Neural cell (in vitro differentiated cells): ENCODE measurements around the gene XPNPEP2. TPM values are rescaled to one million over a fixed set of nuclear protein-coding genes. Genes with fewer than 3 reads are reported as not detected.

Experiments used
- H2AFZ ChIP-seq: fragments of 200-600, 300-800 bp; sonication (generic), shearing (Covaris generic); 2 replicates; pipeline ENCODE4 v1.6.0; 2014; ENCODE audit warnings: low read depth, mild to moderate bottlenecking, antibody characterized with exemption, low read length, moderate library complexity
- H3F3A ChIP-seq: fragments of 200-600 bp; shearing (Covaris generic); 2 replicates; pipeline ENCODE4 v1.6.1; 2016; ENCODE audit warnings: mild to moderate bottlenecking, moderate library complexity, mixed read lengths, antibody characterized with exemption, low read length; ENCODE audit not compliant: insufficient read depth, poor library complexity, severe bottlenecking
- H3K27ac ChIP-seq: fragments of 200-600, 300-800 bp; sonication (generic), shearing (Covaris generic); 2 replicates; pipeline ENCODE4 v1.5.1; 2014; ENCODE audit warnings: mild to moderate bottlenecking, low read length, moderate library complexity
- H3K27me3 ChIP-seq: fragments of 300-800, 200-600 bp; sonication (generic), shearing (Covaris generic); 2 replicates; pipeline ENCODE4 v1.6.0; 2014; ENCODE audit warnings: mild to moderate bottlenecking, low read depth, low read length, moderate library complexity; ENCODE audit not compliant: insufficient read depth
- H3K36me3 ChIP-seq: fragments of 300-800, 200-600 bp; sonication (generic), shearing (Covaris generic); 2 replicates; pipeline ENCODE4 v1.5.1; 2014; ENCODE audit warnings: mild to moderate bottlenecking, antibody characterized with exemption, low read length, moderate library complexity; ENCODE audit not compliant: insufficient read depth
- H3K4me2 ChIP-seq: fragments of 300-800, 200-600 bp; sonication (generic), shearing (Covaris generic); 2 replicates; pipeline ENCODE4 v1.6.0; 2014; ENCODE audit warnings: mild to moderate bottlenecking, low read length
- H3K4me3 ChIP-seq: fragments of 300-800, 200-600 bp; sonication (generic), shearing (Covaris generic); 2 replicates; pipeline ENCODE4 v1.5.1; 2014; ENCODE audit warnings: mild to moderate bottlenecking, low read length, moderate library complexity
- H3K79me2 ChIP-seq: fragments of 200-600 bp; shearing (Covaris generic); replicated peaks from 2 replicates; pipeline ENCODE4 v1.6.0; 2014; ENCODE audit warnings: mild to moderate bottlenecking, low read length, moderate library complexity; ENCODE audit not compliant: insufficient read depth
- H3K9ac ChIP-seq: fragments of 300-800, 200-600 bp; sonication (generic), shearing (Covaris generic); 2 replicates; pipeline ENCODE4 v1.6.1; 2016; ENCODE audit warnings: mild to moderate bottlenecking, low read length, mixed read lengths
- H3K9me2 ChIP-seq: fragments of 200-600 bp; shearing (Covaris generic); 2 replicates; pipeline ENCODE4 v1.6.1; 2016; ENCODE audit warnings: mild to moderate bottlenecking, low read length, mixed read lengths; ENCODE audit not compliant: insufficient read depth
- H3K9me3 ChIP-seq: fragments of 200-600, 300-800 bp; sonication (generic), shearing (Covaris generic); 2 replicates; pipeline ENCODE4 v1.6.1; 2016; ENCODE audit warnings: mild to moderate bottlenecking, mixed run types, low read length, moderate library complexity, mixed read lengths
- H4K20me1 ChIP-seq: fragments of 200-600 bp; shearing (Covaris generic); 2 replicates; pipeline ENCODE4 v1.6.1; 2016; ENCODE audit warnings: mild to moderate bottlenecking, mixed run types; ENCODE audit not compliant: insufficient read depth
- CTCF ChIP-seq: fragments of 450-650 bp; IDR thresholded peaks from 2 replicates; pipeline ENCODE4 v1.5.1; 2014; ENCODE audit warnings: antibody characterized with exemption, mild to moderate bottlenecking, moderate library complexity; ENCODE audit not compliant: poor library complexity, severe bottlenecking
- EP300 ChIP-seq: fragments of 450-650 bp; conservative IDR thresholded peaks from 2 replicates; pipeline ENCODE4 v1.6.1; 2014; ENCODE audit warnings: antibody characterized with exemption, mild to moderate bottlenecking, moderate library complexity; ENCODE audit not compliant: poor library complexity, severe bottlenecking
- EZH2 ChIP-seq: fragments of 200-600, 300-800 bp; shearing (Covaris generic), sonication (generic); IDR thresholded peaks from 2 replicates; pipeline ENCODE4 v1.6.1; 2014; ENCODE audit warnings: antibody characterized with exemption, low read length, borderline replicate concordance, mild to moderate bottlenecking; ENCODE audit not compliant: insufficient read depth, poor library complexity, severe bottlenecking
- MXI1 ChIP-seq: fragments of 450-650 bp; conservative IDR thresholded peaks from 2 replicates; pipeline ENCODE4 v1.6.1; 2014; ENCODE audit warnings: antibody characterized with exemption, mild to moderate bottlenecking; ENCODE audit not compliant: poor library complexity, severe bottlenecking
- POLR2AphosphoS5 ChIP-seq: IDR thresholded peaks from 2 replicates; pipeline ENCODE4 v1.6.1; 2012
- SMC3 ChIP-seq: fragments of 450-650 bp; conservative IDR thresholded peaks from 2 replicates; pipeline ENCODE4 v1.6.1; 2014; ENCODE audit warnings: antibody characterized with exemption, mild to moderate bottlenecking, moderate library complexity; ENCODE audit not compliant: poor library complexity
- TAF1 ChIP-seq: IDR thresholded peaks from 2 replicates; pipeline ENCODE4 v1.6.1; 2012; ENCODE audit warnings: low read depth
- polyA plus RNA-seq: library from polyadenylated mRNA; depleted of rRNA; stranded (reverse); fragments of >200 nt; gene quantifications from 2 replicates; pipeline ENCODE4 v1.2.3, GENCODE V29; 2014
- TF ChIP-seq, protein P1 (sequence below): IDR thresholded peaks from 2 replicates; pipeline ENCODE4 v1.6.1; 2012; ENCODE audit warnings: borderline replicate concordance

Gene XPNPEP2
- polyA plus RNA-seq, 1 donor from 2014 or later, result not detected

GRCh38 chrX:129736491-129736890, 2.3 kb upstream of the XPNPEP2 start:
- no peak overlapping the region for H3K4me2 ChIP-seq
- H3F3A ChIP-seq, result no peaks in the 10 kb centered on the region
- H3K36me3 ChIP-seq, result no peaks in the 10 kb centered on the region
- no peak overlapping the region for H2AFZ ChIP-seq
- H3K79me2 ChIP-seq, result no peaks in the 10 kb centered on the region
- no peak overlapping the region for H3K9ac ChIP-seq
- no peaks in the 10 kb centered on the region for H4K20me1 ChIP-seq
- no peaks in the 10 kb centered on the region for H3K27me3 ChIP-seq
- TF ChIP-seq SMC3 (no peak), CTCF (no peak), EP300 (no peak), TAF1 (no peak), MXI1 (no peak)
- TF ChIP-seq, protein P1, sequence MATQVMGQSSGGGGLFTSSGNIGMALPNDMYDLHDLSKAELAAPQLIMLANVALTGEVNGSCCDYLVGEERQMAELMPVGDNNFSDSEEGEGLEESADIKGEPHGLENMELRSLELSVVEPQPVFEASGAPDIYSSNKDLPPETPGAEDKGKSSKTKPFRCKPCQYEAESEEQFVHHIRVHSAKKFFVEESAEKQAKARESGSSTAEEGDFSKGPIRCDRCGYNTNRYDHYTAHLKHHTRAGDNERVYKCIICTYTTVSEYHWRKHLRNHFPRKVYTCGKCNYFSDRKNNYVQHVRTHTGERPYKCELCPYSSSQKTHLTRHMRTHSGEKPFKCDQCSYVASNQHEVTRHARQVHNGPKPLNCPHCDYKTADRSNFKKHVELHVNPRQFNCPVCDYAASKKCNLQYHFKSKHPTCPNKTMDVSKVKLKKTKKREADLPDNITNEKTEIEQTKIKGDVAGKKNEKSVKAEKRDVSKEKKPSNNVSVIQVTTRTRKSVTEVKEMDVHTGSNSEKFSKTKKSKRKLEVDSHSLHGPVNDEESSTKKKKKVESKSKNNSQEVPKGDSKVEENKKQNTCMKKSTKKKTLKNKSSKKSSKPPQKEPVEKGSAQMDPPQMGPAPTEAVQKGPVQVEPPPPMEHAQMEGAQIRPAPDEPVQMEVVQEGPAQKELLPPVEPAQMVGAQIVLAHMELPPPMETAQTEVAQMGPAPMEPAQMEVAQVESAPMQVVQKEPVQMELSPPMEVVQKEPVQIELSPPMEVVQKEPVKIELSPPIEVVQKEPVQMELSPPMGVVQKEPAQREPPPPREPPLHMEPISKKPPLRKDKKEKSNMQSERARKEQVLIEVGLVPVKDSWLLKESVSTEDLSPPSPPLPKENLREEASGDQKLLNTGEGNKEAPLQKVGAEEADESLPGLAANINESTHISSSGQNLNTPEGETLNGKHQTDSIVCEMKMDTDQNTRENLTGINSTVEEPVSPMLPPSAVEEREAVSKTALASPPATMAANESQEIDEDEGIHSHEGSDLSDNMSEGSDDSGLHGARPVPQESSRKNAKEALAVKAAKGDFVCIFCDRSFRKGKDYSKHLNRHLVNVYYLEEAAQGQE, result no peak
- H3K4me3 ChIP-seq, result no peak overlapping the region
- no peaks in the 10 kb centered on the region for H3K9me3 ChIP-seq
- no peak overlapping the region for H3K27ac ChIP-seq
- H3K9me2 ChIP-seq, result no peaks in the 10 kb centered on the region

GRCh38 chrX:129737916-129738315, 863 bp upstream of the XPNPEP2 start:
- Histone ChIP-seq H3K4me3 (no peak overlapping the region), H3K79me2 (no peaks in the 10 kb centered on the region), H3K36me3 (no peaks in the 10 kb centered on the region), H3K9me2 (no peaks in the 10 kb centered on the region), H3K4me2 (no peak overlapping the region), H4K20me1 (no peaks in the 10 kb centered on the region), H2AFZ (no peak overlapping the region), H3K27me3 (no peaks in the 10 kb centered on the region), H3K9me3 (no peaks in the 10 kb centered on the region), H3K9ac (no peak overlapping the region), H3F3A (no peaks in the 10 kb centered on the region), H3K27ac (no peak overlapping the region)
- TF ChIP-seq SMC3 (no peak), CTCF (no peak), POLR2AphosphoS5 (no peak), TAF1 (no peak), EZH2 (no peak), MXI1 (no peak), EP300 (no peak)
- TF ChIP-seq, protein P1, result no peak
